ENCODE measurements around the gene CCDC85C.
A peak's percentile ranks its signal among the peaks of the same experiment; 100 is the strongest.

Gene CCDC85C

GRCh38 chr14:99609245-99610170 is 5.5 kb upstream of the CCDC85C start:
- no peak overlapping the region for H3K4me3 ChIP-seq (ENCODE audit: low read depth, low read length)
- DNase-seq (ENCODE audit: low read depth), result no peak

GRCh38 chr14:99608591-99608990 is 4.6 kb upstream of the CCDC85C start:
- DNase-seq (ENCODE audit: low read depth), result no peak
- no peak overlapping the region for H3K4me3 ChIP-seq (ENCODE audit: low read depth, low read length)

GRCh38 chr14:99606359-99606758 is 2.4 kb upstream of the CCDC85C start:
- DNase-seq (ENCODE audit: low read depth), result no peak
- H3K4me3 ChIP-seq (ENCODE audit: low read depth, low read length), result no peak overlapping the region

- DNase-seq (ENCODE audit: low read depth), result no peak
- peak overlapping the region; percentile 72 for H3K4me3 ChIP-seq (ENCODE audit: low read depth, low read length)
Observed at GRCh38 chr14:99605299-99605961, 1.4 kb upstream of the CCDC85C start.

GRCh38 chr14:99604766-99605298 is 825 bp upstream of the CCDC85C start:
- DNase-seq (ENCODE audit: low read depth), result no peak
- peak overlapping the region; percentile 72 for H3K4me3 ChIP-seq (ENCODE audit: low read depth, low read length)

- peak overlapping the region; percentile 72 for H3K4me3 ChIP-seq (ENCODE audit: low read depth, low read length)
- DNase-seq (ENCODE audit: low read depth), result peak; percentile 85
Observed at GRCh38 chr14:99604278-99604765, 315 bp upstream of the CCDC85C start.

GRCh38 chr14:99602788-99603415 is 1.1 kb downstream of the CCDC85C start:
- no peak overlapping the region for H3K4me3 ChIP-seq (ENCODE audit: low read depth, low read length)
- no peak for DNase-seq (ENCODE audit: low read depth)

GRCh38 chr14:99602054-99602787 is 1.8 kb downstream of the CCDC85C start:
- no peak for DNase-seq (ENCODE audit: low read depth)

GRCh38 chr14:99601361-99601831 is 2.6 kb downstream of the CCDC85C start:
- H3K4me3 ChIP-seq (ENCODE audit: low read depth, low read length), result no peak overlapping the region

More at GRCh38 chr14:99602054-99602787, 1.8 kb downstream of the CCDC85C start:
- no peak overlapping the region for H3K4me3 ChIP-seq (ENCODE audit: low read depth, low read length)

GRCh38 chr14:99600232-99600888 is 3.6 kb downstream of the CCDC85C start:
- DNase-seq (ENCODE audit: low read depth), result no peak
- no peak overlapping the region for H3K4me3 ChIP-seq (ENCODE audit: low read depth, low read length)

More at GRCh38 chr14:99601361-99601831, 2.6 kb downstream of the CCDC85C start:
- no peak for DNase-seq (ENCODE audit: low read depth)

- no peak for DNase-seq (ENCODE audit: low read depth)
- H3K4me3 ChIP-seq (ENCODE audit: low read depth, low read length), result no peak overlapping the region
Observed at GRCh38 chr14:99599393-99599792, 4.6 kb downstream of the CCDC85C start.

GRCh38 chr14:99598774-99599173 is 5.2 kb downstream of the CCDC85C start:
- DNase-seq (ENCODE audit: low read depth), result no peak
- no peak overlapping the region for H3K4me3 ChIP-seq (ENCODE audit: low read depth, low read length)

- no peak overlapping the region for H3K4me3 ChIP-seq (ENCODE audit: low read depth, low read length)
- no peak for DNase-seq (ENCODE audit: low read depth)
Observed at GRCh38 chr14:99597911-99598600, 6.0 kb downstream of the CCDC85C start.

- DNase-seq (ENCODE audit: low read depth), result no peak
- no peak overlapping the region for H3K4me3 ChIP-seq (ENCODE audit: low read depth, low read length)
Observed at GRCh38 chr14:99596772-99597171, 7.2 kb downstream of the CCDC85C start.

- DNase-seq (ENCODE audit: low read depth), result no peak
- no peak overlapping the region for H3K4me3 ChIP-seq (ENCODE audit: low read depth, low read length)
Observed at GRCh38 chr14:99596071-99596627, 7.9 kb downstream of the CCDC85C start.

- no peak for DNase-seq (ENCODE audit: low read depth)
- H3K4me3 ChIP-seq (ENCODE audit: low read depth, low read length), result no peak overlapping the region
Observed at GRCh38 chr14:99595524-99595923, 8.5 kb downstream of the CCDC85C start.

- no peak overlapping the region for H3K4me3 ChIP-seq (ENCODE audit: low read depth, low read length)
- no peak for DNase-seq (ENCODE audit: low read depth)
Observed at GRCh38 chr14:99595034-99595433, 9.0 kb downstream of the CCDC85C start.
